H7 (cell line): ENCODE data around the gene DIPK1B. TPM values are rescaled to one million over a fixed set of nuclear protein-coding genes. Genes with fewer than 3 reads are reported as not detected.
"Not testable (repeated sequence)": the region's sequence is repeated elsewhere in the genome, so short reads cannot be mapped to it uniquely, and the experiment has no call there.

Experiments
- DNase-seq: peaks from one replicate; pipeline ENCODE4 v3.0.0; 2012
- H3K27me3 ChIP-seq: 2 replicates; pipeline ENCODE4 v1.6.0; 2011; ENCODE audit warnings: mild to moderate bottlenecking, low read length; ENCODE audit not compliant: control insufficient read depth, insufficient read depth
- H3K36me3 ChIP-seq: replicated peaks from 2 replicates; pipeline ENCODE4 v1.5.1; 2011; ENCODE audit warnings: low read length; ENCODE audit not compliant: control insufficient read depth, insufficient read depth
- H3K4me3 ChIP-seq: 2 replicates; pipeline ENCODE4 v1.5.1; 2011; ENCODE audit warnings: low read depth, mild to moderate bottlenecking, control low read depth, low read length, moderate library complexity; ENCODE audit not compliant: insufficient read depth
- total RNA-seq: library from RNA; depleted of rRNA; stranded (reverse); fragments of >200 nt; shearing (Covaris generic); gene quantifications from 2 replicates; pipeline ENCODE4 v1.2.3, GENCODE V29; 2014

The DIPK1B gene
- total RNA-seq, 1 experiment from 2014 or later: 75.7 TPM

DNA sequence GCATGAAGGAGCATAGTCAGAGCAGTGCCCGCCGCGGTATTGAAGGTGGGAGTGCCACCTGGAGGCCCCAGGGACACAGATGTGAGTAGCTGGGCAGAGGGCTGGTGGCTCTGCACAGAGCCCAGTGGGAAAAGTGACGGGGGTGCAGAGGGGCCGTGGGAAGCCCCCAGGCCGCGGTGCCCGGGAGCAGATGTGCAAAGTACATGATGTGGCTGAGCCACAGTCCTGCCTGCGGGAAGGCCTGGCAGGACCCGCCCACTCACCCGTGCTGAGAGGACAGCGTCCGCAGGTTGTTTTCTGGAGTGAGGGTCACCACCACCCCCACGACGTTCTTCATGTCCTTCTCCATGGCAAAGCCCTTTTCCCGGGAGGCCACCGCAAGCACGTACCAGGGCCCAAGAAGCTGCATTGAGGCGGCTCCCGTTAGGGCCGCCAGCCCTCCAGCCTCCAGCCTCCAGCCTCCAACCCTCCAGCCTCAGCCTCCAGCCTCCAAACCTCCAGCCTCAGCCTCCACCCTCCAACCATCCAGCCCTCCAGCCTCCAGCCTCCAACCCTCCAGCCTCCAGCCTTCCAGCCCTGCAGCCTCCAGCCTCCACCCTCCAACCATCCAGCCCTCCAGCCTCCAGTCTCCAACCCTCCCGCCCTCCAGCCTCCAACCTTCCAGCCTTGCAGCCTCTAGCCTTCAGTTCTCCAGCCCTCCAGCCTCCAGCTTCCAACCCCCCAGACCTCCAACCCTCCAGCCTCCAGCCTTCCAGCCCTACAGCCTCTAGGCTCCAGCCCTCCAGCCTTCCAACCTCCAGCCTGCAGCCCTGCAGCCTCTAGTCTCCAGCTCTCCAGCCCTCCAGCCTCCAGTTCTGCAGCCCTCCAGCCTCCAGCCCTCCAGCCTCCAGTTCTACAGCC lies 35.0 kb downstream of the DIPK1B start:
- Histone ChIP-seq H3K27me3 (no peaks in the 10 kb centered on the region), H3K4me3 (no peak overlapping the region), H3K36me3 (no peaks in the 10 kb centered on the region)
- no peak for DNase-seq

GRCh38 chr9:136748201-136748600 lies 35.8 kb downstream of the DIPK1B start, which contains the start of gene LCN6:
Gene LCN6, minus strand, starts transcription at chr9:136748525. Its CDS starts 42 bp downstream, at chr9:136748483.
- Histone ChIP-seq H3K36me3 (no peaks in the 10 kb centered on the region), H3K27me3 (no peaks in the 10 kb centered on the region), H3K4me3 (no peak within 1 kb of the TSS)
- DNase-seq: no peak

DNA sequence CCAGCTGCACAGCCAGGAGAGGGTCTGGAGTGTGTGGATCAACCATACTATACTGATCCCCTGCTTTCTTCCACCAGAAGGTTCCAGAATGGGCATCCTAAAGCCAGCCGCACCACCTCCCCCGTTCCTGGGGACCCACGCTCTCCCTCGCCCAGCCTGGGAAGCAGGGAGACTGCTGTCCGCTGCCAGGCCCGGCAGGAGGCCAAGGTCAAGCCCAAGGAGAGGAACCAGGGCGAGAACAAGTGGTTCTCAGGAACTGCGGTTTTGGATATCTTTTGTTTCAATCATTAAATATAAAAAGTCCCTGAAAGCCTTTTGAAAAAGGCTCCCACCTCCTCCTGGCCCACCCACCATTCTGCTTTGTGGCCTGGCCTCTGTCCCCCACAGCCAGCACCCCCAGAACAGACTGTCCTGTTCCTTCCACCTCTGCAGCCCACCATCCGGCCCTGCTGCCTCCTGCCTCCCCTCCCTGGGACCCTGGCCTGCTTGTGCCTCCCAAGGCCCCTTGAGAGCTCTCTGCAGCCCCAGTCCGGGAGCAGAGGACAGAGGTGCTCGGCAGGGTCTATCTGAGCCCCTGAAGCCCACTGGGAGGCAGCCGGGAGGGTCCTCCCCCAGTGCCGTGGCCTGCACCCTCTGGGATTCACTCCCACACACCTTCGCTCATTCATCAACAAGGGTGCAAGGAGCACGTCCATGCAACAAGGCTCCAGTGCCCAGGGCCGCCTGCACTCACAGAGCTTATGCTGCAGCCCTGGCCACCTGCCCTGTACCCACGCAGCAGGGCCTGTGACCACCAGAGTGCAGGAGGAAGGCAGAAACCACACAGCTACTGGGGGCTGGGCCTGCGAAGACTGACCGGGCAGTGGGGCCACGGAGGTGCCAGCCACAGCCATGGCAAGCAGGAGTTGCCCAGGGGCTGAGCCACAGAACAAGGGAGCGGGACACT lies 36.6 kb downstream of the DIPK1B start:
- DNase-seq: no peak
- no peaks in the 10 kb centered on the region for H3K27me3 ChIP-seq

GRCh38 chr9:136750526-136750925 lies 38.2 kb downstream of the DIPK1B start:
- no peak overlapping the region for H3K4me3 ChIP-seq
- no peaks in the 10 kb centered on the region for H3K36me3 ChIP-seq
- no peaks in the 10 kb centered on the region for H3K27me3 ChIP-seq
- DNase-seq: no peak

More for the DNA sequence above, 36.6 kb downstream of the DIPK1B start:
- Histone ChIP-seq H3K4me3 (no peak overlapping the region), H3K36me3 (no peaks in the 10 kb centered on the region)

GRCh38 chr9:136751244-136751643 lies 38.9 kb downstream of the DIPK1B start:
- DNase-seq: no peak
- no peaks in the 10 kb centered on the region for H3K36me3 ChIP-seq
- no peaks in the 10 kb centered on the region for H3K27me3 ChIP-seq
- H3K4me3 ChIP-seq: no peak overlapping the region

DNA sequence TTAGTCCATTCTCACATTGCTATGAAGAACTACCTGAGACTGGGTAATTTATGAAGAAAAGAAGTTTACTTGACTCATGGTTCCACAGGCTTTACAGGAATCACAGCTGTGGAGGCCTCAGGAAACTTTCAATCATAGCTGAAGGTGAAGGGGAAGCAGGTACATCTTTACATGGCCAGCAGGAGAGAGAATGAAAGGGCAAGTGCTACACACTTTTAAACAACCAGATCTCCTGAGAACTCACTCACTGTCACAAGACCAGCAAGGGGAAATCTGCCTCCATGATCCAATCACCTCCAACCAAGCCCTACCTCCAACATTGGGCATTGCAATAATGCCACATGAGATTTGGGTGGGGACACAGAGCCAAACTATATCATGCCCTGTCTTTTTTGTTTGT lies 39.4 kb downstream of the DIPK1B start:
- H3K36me3 ChIP-seq: no peaks in the 10 kb centered on the region
- no peak for DNase-seq

GRCh38 chr9:136753371-136754058 lies 41.1 kb downstream of the DIPK1B start:
- DNase-seq: peak; percentile 57
- H3K4me3 ChIP-seq: no peak overlapping the region
- H3K27me3 ChIP-seq: no peaks in the 10 kb centered on the region
- H3K36me3 ChIP-seq: no peaks in the 10 kb centered on the region

More for the DNA sequence above, 39.4 kb downstream of the DIPK1B start:
- Histone ChIP-seq H3K4me3 (no peak overlapping the region), H3K27me3 (no peaks in the 10 kb centered on the region)

DNA sequence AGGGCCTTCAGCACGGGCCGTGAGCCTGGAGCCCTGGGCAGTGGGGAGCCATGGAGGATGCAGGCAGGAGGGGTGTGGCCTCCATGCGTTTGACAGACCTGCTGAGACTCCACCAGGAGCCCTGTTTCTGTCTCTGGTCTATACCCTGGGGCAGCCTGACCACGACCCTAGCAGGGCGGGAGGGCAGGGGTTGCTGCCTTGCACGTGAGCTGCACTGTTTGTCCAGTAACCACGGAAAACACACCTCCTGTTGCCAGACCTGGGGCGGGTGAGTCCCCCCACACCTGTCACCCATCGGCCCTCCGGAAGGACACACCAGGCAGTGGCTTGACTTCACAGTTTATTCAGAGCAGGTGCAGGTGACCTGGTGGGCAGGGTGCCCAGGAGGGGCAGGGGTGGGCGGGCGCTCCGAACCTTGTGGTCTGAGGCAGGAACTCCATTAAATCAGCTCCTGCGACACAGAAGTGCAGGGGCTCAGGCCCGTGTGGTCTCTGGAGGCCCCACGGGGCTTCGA lies 41.7 kb downstream of the DIPK1B start:
- Histone ChIP-seq H3K27me3 (no peaks in the 10 kb centered on the region), H3K4me3 (no peak overlapping the region), H3K36me3 (no peaks in the 10 kb centered on the region)
- peak; percentile 61 for DNase-seq

DNA sequence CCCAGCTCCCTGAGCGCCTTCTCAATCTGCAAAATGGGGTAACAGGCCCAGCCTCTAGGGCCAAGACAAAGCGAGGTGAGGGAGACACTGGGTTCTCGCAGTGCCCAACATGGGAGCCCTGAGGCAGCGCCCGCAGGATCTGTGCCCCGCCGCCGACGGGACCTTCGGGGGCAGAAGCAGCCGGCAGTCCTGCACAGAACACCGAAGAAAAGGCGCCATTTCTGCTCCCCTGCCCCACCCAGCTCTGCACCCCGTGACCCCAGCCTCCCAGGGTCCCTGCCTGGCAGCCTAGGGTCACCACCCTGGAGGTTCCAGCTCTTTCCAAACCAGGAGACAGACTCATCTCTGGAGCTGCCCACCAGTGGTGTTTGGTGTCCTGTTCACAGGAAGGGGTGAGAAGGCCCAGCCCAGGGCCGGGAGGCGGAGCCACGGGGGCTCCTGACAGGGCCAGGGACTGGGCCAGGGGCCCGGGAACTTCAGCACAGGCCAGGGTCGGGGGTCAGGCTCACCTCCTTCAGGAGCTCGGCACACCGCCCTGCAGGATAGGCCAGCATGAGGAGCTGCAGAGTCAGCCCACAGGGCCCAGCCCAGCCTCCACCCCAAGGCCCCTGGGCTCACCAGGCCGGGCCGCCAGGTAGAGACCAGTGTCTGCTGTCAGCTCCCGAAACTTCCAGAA lies 42.4 kb downstream of the DIPK1B start:
- H3K4me3 ChIP-seq: no peak overlapping the region
- no peaks in the 10 kb centered on the region for H3K27me3 ChIP-seq
- DNase-seq: peak; percentile 86
- H3K36me3 ChIP-seq: no peaks in the 10 kb centered on the region

DNA sequence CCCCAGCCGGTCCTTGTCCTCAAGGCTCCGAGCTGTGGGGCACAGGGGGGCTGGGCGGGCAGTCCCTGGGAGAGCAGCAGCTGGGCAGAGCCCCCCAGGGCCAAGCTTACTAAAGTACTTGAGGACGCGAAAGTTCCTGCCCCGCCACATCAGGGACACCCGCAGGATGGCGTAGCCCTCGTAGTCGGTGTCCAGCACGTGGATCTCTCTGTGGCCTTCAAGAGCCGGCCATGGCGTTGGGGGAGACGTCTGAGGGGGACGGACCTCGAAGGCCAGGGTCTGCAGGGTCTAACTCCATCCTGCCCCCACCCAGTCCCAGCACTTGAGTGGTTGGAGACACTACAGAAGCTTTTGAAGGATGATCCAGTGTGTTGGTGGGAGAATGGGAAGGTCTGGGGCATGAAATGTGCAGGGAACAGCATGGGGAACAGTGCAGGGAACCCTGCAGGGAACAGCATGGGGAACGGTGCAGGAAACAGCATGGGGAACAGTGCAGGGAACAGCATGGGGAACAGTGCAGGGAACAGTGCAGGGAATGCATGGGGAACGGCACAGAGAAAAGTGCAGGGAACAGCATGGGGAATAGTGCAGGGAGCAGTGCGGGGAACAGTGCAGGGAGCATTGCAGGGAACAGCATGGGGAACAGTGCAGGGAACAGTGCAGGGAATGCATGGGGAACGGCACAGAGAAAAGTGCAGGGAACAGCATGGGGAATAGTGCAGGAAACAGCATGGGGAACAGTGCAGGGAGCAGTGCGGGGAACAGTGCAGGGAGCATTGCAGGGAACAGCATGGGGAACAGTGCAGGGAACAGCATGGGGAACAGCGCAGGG lies 43.1 kb downstream of the DIPK1B start:
- H3K36me3 ChIP-seq, H3K4me3 ChIP-seq, H3K27me3 ChIP-seq, DNase-seq: not testable (repeated sequence)

DNA sequence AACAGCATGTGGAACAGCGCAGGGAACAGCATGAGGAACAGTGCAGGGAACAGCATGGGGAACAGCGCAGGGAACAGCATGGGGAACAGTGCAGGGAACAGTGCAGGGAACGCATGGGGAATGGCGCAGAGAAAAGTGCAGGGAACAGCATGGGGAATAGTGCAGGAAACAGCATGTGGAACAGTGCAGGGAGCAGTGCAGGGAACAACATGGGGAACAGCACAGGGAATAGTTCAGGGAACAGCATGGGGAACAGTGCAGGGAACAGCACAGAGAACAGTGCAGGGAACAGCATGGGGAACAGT lies 43.7 kb downstream of the DIPK1B start:
- DNase-seq: no peak
- H3K4me3 ChIP-seq: no peak overlapping the region

GRCh38 chr9:136756836-136757235 lies 44.5 kb downstream of the DIPK1B start:
- H3K27me3 ChIP-seq: no peaks in the 10 kb centered on the region
- DNase-seq: no peak
- no peaks in the 10 kb centered on the region for H3K36me3 ChIP-seq
- no peak overlapping the region for H3K4me3 ChIP-seq

More for the DNA sequence above, 43.7 kb downstream of the DIPK1B start:
- Histone ChIP-seq H3K36me3 (no peaks in the 10 kb centered on the region), H3K27me3 (no peaks in the 10 kb centered on the region)

DNA sequence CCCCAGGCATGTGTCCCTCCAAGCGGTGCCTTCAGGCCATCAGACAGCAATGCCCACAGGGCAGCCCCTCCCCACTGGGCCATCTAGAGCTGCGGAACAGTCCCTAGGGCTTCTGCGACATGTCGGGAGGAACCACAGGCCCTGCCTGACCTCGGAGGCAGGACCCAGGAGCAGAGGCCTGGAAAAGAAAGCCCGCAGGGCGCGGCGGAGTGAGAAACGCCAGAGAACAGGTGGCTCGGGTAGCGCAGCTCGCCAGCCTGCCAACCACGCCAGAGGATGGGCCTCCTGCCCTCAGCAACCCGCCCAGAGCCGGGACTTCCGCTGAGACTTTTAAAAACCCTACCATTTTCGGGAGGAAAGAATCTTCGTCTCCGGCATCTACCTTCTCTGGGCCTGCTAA lies 45.0 kb downstream of the DIPK1B start:
- Histone ChIP-seq H3K27me3 (no peaks in the 10 kb centered on the region), H3K4me3 (no peak overlapping the region), H3K36me3 (no peaks in the 10 kb centered on the region)
- peak; percentile 37 for DNase-seq
